ENCODE results near the gene CADPS2. TPM values are rescaled to one million over a fixed set of nuclear protein-coding genes. Genes with fewer than 3 reads are reported as not detected.

Gene CADPS2
- total and polyA plus RNA-seq, 2 donors (not counting 1 experiment from before 2014, with no cell fraction given), result 11.5 to 32.2 TPM

GRCh38 chr7:122600630-122601029 is 285.6 kb downstream of the CADPS2 start:
- TF ChIP-seq CTCF (conservative IDR thresholded peaks at IDR 0.05 in 1 of 2, IDR thresholded peaks at IDR 0.05 in 1 of 2; ENCODE audit: low read depth in 1 of 2, low read length in 2 of 2) (no peak), EZH2 (IDR thresholded peaks at IDR 0.05; ENCODE audit: low read length, missing control alignments) (no peak)
- no peak for DNase-seq (ENCODE audit: low read depth in 2 of 2)

GRCh38 chr7:122600042-122600441 is 286.2 kb downstream of the CADPS2 start:
- no peaks in the 10 kb centered on the region for H3K36me3 ChIP-seq (ENCODE audit: control insufficient read depth, insufficient read depth, low read length)
- no peak overlapping the region for H3K4me3 ChIP-seq (replicated peaks in 1 of 4; ENCODE audit: control extremely low read depth in 1 of 4, insufficient read depth in 1 of 4, low read depth in 3 of 4, low read length in 4 of 4)
- no peaks in the 10 kb centered on the region for H3K4me1 ChIP-seq (ENCODE audit: control insufficient read depth, extremely low read depth, insufficient read depth, low read length)
- H2AFZ ChIP-seq (ENCODE audit: low read length), result no peak overlapping the region
- no peaks in the 10 kb centered on the region for H3K79me2 ChIP-seq (ENCODE audit: control insufficient read depth, insufficient read depth, low read length)
- DNase-seq (ENCODE audit: low read depth in 2 of 2), result no peak
- H3K4me2 ChIP-seq (ENCODE audit: extremely low read depth, insufficient read depth, low read length), result no peak overlapping the region
- H3K27ac ChIP-seq (ENCODE audit: insufficient read depth, low read length), result no peak overlapping the region
- H4K20me1 ChIP-seq (ENCODE audit: control insufficient read depth, extremely low read depth, insufficient read depth, low read length), result no peaks in the 10 kb centered on the region
- H3K9ac ChIP-seq (ENCODE audit: insufficient read depth, low read length), result no peak overlapping the region
- TF ChIP-seq CTCF (conservative IDR thresholded peaks at IDR 0.05 in 1 of 2, IDR thresholded peaks at IDR 0.05 in 1 of 2; ENCODE audit: low read depth in 1 of 2, low read length in 2 of 2) (no peak), EZH2 (IDR thresholded peaks at IDR 0.05; ENCODE audit: low read length, missing control alignments) (no peak)
- H3K9me3 ChIP-seq (ENCODE audit: control insufficient read depth, insufficient read depth, low read depth, low read length), result no peaks in the 10 kb centered on the region
- H3K27me3 ChIP-seq (ENCODE audit: control insufficient read depth, insufficient read depth, low read length), result no peaks in the 10 kb centered on the region

More at GRCh38 chr7:122600630-122601029, 285.6 kb downstream of the CADPS2 start:
- Histone ChIP-seq H3K4me2 (ENCODE audit: extremely low read depth, insufficient read depth, low read length) (no peak overlapping the region), H3K36me3 (ENCODE audit: control insufficient read depth, insufficient read depth, low read length) (no peaks in the 10 kb centered on the region), H3K4me1 (ENCODE audit: control insufficient read depth, extremely low read depth, insufficient read depth, low read length) (no peaks in the 10 kb centered on the region), H3K9ac (ENCODE audit: insufficient read depth, low read length) (no peak overlapping the region), H3K27ac (ENCODE audit: insufficient read depth, low read length) (no peak overlapping the region), H3K27me3 (ENCODE audit: control insufficient read depth, insufficient read depth, low read length) (no peaks in the 10 kb centered on the region), H2AFZ (ENCODE audit: low read length) (no peak overlapping the region), H3K4me3 (replicated peaks in 1 of 4; ENCODE audit: control extremely low read depth in 1 of 4, insufficient read depth in 1 of 4, low read depth in 3 of 4, low read length in 4 of 4) (no peak overlapping the region), H3K79me2 (ENCODE audit: control insufficient read depth, insufficient read depth, low read length) (no peaks in the 10 kb centered on the region), H3K9me3 (ENCODE audit: control insufficient read depth, insufficient read depth, low read depth, low read length) (no peaks in the 10 kb centered on the region), H4K20me1 (ENCODE audit: control insufficient read depth, extremely low read depth, insufficient read depth, low read length) (no peaks in the 10 kb centered on the region)

- TF ChIP-seq CTCF (conservative IDR thresholded peaks at IDR 0.05 in 1 of 2, IDR thresholded peaks at IDR 0.05 in 1 of 2; ENCODE audit: low read depth in 1 of 2, low read length in 2 of 2), result no peak
- TF ChIP-seq EZH2 (IDR thresholded peaks at IDR 0.05; ENCODE audit: low read length, missing control alignments), result no peak
- Histone ChIP-seq H3K27ac (ENCODE audit: insufficient read depth, low read length) (no peak overlapping the region), H3K9me3 (ENCODE audit: control insufficient read depth, insufficient read depth, low read depth, low read length) (no peaks in the 10 kb centered on the region), H3K9ac (ENCODE audit: insufficient read depth, low read length) (no peak overlapping the region), H4K20me1 (ENCODE audit: control insufficient read depth, extremely low read depth, insufficient read depth, low read length) (no peaks in the 10 kb centered on the region), H3K4me3 (replicated peaks in 1 of 4; ENCODE audit: control extremely low read depth in 1 of 4, insufficient read depth in 1 of 4, low read depth in 3 of 4, low read length in 4 of 4) (no peak overlapping the region), H2AFZ (ENCODE audit: low read length) (no peak overlapping the region), H3K79me2 (ENCODE audit: control insufficient read depth, insufficient read depth, low read length) (no peaks in the 10 kb centered on the region), H3K4me1 (ENCODE audit: control insufficient read depth, extremely low read depth, insufficient read depth, low read length) (no peaks in the 10 kb centered on the region), H3K36me3 (ENCODE audit: control insufficient read depth, insufficient read depth, low read length) (no peaks in the 10 kb centered on the region), H3K27me3 (ENCODE audit: control insufficient read depth, insufficient read depth, low read length) (no peaks in the 10 kb centered on the region), H3K4me2 (ENCODE audit: extremely low read depth, insufficient read depth, low read length) (no peak overlapping the region)
- no peak for DNase-seq (ENCODE audit: low read depth in 2 of 2)
Observed at GRCh38 chr7:122597277-122597676, 289.0 kb downstream of the CADPS2 start.
